GM19438 (cell line): ENCODE results near the gene LARP6.
"Not testable (repeated sequence)": the region's sequence is repeated elsewhere in the genome, so short reads cannot be mapped to it uniquely, and the experiment has no call there.

ENCODE experiments used
- ATAC-seq: cut with Tn5 transposase; IDR thresholded peaks from one replicate; pipeline ENCODE4 v1.9.1; 2021; ENCODE audit warnings: low read depth; ENCODE audit not compliant: unreplicated experiment

LARP6 gene

GRCh38 chr15:70831094-70831911 lies 22.7 kb downstream of the LARP6 start:
- ATAC-seq = no peak

- ATAC-seq = no peak
Measured at GRCh38 chr15:70830615-70831014, 23.3 kb downstream of the LARP6 start.

GRCh38 chr15:70829371-70830166 lies 24.4 kb downstream of the LARP6 start:
- ATAC-seq = no peak

- no peak for ATAC-seq
Measured at GRCh38 chr15:70827721-70828120, 26.2 kb downstream of the LARP6 start.

- ATAC-seq = no peak
Measured at GRCh38 chr15:70826634-70827033, 27.3 kb downstream of the LARP6 start.

GRCh38 chr15:70825841-70826240 lies 28.1 kb downstream of the LARP6 start:
- ATAC-seq = no peak

GRCh38 chr15:70823196-70823595 lies 30.8 kb downstream of the LARP6 start:
- ATAC-seq = no peak

GRCh38 chr15:70820214-70820613 lies 33.7 kb downstream of the LARP6 start:
- ATAC-seq = no peak

GRCh38 chr15:70818580-70818979 lies 35.4 kb downstream of the LARP6 start:
- ATAC-seq = no peak

- no peak for ATAC-seq
Measured at GRCh38 chr15:70817266-70817665, 36.7 kb downstream of the LARP6 start.

- no peak for ATAC-seq
Measured at GRCh38 chr15:70815604-70816003, 38.4 kb downstream of the LARP6 start.

- not testable (repeated sequence) for ATAC-seq
Measured at GRCh38 chr15:70815011-70815410, 38.9 kb downstream of the LARP6 start.

- ATAC-seq = no peak
Measured at GRCh38 chr15:70812827-70813364, 41.1 kb downstream of the LARP6 start.

- no peak for ATAC-seq
Measured at GRCh38 chr15:70810916-70811578, 42.9 kb downstream of the LARP6 start.

- no peak for ATAC-seq
Measured at GRCh38 chr15:70806992-70807712, 46.8 kb downstream of the LARP6 start.

GRCh38 chr15:70804388-70804787 lies 49.6 kb downstream of the LARP6 start:
- ATAC-seq = not testable (repeated sequence)

- ATAC-seq = no peak
Measured at GRCh38 chr15:70802629-70803028, 51.3 kb downstream of the LARP6 start.

GRCh38 chr15:70801109-70801508 lies 52.8 kb downstream of the LARP6 start:
- no peak for ATAC-seq

GRCh38 chr15:70799667-70800450 lies 54.1 kb downstream of the LARP6 start:
- ATAC-seq = no peak

GRCh38 chr15:70797464-70797863 lies 56.5 kb downstream of the LARP6 start:
- no peak for ATAC-seq
